Measurements from ENCODE around the gene CD81.
A peak's percentile ranks its signal among the peaks of the same experiment; 100 is the strongest.

The CD81 gene

DNA sequence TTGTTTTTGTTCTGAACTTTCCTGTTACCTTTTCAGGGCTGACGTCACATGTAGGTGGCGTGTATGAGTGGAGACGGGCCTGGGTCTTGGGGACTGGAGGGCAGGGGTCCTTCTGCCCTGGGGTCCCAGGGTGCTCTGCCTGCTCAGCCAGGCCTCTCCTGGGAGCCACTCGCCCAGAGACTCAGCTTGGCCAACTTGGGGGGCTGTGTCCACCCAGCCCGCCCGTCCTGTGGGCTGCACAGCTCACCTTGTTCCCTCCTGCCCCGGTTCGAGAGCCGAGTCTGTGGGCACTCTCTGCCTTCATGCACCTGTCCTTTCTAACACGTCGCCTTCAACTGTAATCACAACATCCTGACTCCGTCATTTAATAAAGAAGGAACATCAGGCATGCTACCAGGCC lies 19.9 kb downstream of the CD81 start:
- H3K4me3 ChIP-seq (ENCODE audit: low read length): no peak overlapping the region
- TF ChIP-seq, protein P1, sequence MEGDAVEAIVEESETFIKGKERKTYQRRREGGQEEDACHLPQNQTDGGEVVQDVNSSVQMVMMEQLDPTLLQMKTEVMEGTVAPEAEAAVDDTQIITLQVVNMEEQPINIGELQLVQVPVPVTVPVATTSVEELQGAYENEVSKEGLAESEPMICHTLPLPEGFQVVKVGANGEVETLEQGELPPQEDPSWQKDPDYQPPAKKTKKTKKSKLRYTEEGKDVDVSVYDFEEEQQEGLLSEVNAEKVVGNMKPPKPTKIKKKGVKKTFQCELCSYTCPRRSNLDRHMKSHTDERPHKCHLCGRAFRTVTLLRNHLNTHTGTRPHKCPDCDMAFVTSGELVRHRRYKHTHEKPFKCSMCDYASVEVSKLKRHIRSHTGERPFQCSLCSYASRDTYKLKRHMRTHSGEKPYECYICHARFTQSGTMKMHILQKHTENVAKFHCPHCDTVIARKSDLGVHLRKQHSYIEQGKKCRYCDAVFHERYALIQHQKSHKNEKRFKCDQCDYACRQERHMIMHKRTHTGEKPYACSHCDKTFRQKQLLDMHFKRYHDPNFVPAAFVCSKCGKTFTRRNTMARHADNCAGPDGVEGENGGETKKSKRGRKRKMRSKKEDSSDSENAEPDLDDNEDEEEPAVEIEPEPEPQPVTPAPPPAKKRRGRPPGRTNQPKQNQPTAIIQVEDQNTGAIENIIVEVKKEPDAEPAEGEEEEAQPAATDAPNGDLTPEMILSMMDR (conservative IDR thresholded peaks at IDR 0.05; ENCODE audit: low read length): no peak
- DNase-seq (ENCODE audit: low read depth): no peak

DNA sequence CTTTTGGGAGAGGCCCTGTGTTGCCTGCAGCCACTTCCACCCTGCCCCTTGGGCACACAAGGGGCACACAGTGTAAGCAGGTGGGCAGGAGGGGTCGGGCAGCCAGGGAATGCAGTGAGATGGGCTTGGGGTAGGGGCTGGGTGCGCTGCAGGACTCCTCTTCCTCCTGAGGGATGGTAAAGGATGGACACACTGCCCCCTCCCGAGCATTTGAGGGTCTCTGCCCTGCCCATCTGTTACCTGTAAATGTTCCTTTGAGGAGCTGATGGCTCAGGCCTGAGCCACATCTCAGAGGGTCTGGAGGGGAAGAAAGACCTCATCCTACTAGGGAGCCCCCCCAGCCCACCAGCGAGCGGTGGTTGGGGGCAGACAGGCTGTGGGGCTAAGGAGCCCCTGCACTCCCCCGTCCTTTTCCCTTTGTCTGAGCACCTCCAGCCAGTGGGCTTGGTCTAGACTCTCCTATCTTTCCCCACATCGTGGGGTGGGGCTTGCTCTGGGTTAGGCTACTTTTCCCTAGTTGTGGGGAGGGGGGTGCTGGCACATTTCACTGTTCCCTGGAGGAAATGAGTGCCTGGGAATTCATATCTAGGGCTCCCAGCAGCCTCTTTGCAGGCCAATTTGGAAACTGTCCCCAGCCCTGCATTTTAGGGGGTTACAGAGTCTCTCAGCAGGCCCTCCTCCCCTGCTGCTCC lies 21.7 kb downstream of the CD81 start:
- peak overlapping the region; percentile 68; the same call in 1 of the 2 replicates for H3K4me3 ChIP-seq (ENCODE audit: low read length)
- TF ChIP-seq, protein P1 (conservative IDR thresholded peaks at IDR 0.05; ENCODE audit: low read length): no peak
- DNase-seq (ENCODE audit: low read depth): no peak

DNA sequence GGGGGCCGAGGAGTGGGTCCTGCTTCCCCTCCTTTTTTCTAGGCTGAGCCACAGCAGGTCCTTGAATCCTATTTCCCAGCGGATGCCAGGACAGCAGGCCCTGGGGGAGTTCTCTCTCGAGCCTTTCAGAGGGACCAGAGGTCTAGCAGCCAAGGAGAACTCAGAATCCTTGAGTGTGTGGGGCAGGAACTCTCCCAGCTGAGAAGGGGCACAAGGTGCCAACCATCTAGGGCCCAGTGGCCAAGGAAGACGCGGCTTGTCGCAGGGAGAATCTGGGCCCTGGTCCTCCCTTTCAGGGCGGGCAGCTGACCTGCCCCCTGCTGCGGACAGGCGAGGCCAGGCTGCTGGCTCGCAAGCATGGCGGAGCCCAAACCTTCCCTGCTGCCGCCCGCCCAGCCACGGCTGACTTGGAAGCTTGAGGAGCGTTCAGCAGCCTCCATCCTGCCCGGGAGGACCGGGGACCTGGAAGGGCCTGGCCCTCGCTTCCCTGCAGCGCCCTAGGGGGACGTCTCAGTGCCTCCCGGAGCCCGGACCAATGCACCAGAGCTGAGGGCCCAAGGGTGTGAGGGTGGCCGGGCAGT lies 22.5 kb downstream of the CD81 start:
- DNase-seq (ENCODE audit: low read depth): no peak
- TF ChIP-seq, protein P1 (conservative IDR thresholded peaks at IDR 0.05; ENCODE audit: low read length): no peak
- peak overlapping the region; percentile 68 for H3K4me3 ChIP-seq (ENCODE audit: low read length)

DNA sequence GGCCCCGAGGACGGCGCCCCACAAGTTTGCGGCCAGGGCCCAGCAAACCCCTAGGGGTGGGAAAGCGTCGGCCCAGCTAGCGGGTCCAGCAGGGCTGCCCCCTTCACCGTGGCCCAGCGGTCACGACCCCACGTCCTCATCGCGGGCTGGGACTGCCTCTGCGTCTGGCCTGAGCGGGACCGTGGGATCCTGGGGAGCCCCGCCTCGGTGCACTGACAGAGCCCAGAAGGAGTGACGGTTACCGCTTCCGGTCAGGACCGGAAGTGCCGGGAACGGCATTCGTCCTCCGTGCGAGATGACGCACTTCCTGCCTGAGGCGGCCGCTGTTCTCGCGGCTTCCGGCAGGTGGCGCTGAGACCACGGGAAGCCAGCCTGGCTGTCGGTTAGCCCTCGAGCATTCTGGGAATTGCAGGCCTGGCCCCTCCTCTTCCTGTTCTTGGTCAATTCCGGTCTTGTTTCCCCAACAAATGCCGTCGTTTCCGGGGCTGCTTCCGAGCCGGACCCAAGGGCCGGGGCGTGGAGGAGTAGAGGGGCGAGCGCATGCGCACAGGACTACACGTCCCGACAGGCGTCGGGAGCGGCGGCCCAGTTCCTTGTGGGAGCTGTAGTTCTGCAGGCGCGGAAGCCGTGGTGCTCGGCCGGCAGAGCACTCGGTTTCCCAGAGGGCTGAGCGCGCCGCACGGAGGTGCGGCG lies 23.1 kb downstream of the CD81 start, which contains the start of gene TSSC4:
TSS of gene TSSC4 (plus strand) at position 682 of the 693 bp plus-strand sequence. CDS start 1,884 bp downstream, outside the sequence.
- TF ChIP-seq, protein P1 (conservative IDR thresholded peaks at IDR 0.05; ENCODE audit: low read length): peak; percentile 88
- peak; percentile 100 for DNase-seq (ENCODE audit: low read depth)
- peak within 1 kb of the TSS; percentile 100 for H3K4me3 ChIP-seq (ENCODE audit: low read length)

DNA sequence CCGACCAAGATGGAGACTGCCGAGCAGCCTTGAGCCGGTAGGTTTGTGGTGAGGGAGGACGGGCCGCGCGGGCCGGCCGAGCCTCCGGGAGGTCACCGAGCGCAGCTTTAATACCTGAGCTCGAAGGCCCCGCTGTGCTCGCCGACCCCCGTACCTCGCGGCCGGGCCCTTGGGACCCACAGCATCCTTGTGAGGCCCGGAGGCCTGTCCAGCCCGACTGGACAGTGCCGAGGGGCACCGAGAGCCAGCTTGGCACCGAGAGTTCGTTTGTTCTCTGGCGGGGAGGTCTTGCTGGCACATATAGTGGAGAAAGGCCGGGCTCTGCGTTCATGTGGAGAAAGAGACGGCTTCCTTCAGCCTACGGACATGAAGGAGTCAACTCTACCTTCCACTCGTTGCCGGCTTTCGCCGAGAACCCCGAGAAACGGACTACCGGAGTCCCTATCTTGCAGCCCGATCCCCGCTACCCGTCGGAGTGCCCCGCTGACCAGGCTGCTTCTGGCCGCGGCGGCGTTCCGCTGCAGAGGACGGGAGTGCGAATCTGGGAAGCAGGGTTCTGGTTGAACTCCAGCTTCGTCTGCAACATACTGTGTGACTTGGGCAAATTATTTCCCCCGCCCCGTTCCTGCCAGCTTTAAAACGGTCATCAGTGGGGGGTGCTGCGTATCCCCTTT lies 23.8 kb downstream of the CD81 start:
- TF ChIP-seq, protein P1 (conservative IDR thresholded peaks at IDR 0.05; ENCODE audit: low read length): no peak
- H3K4me3 ChIP-seq (ENCODE audit: low read length): peak overlapping the region; percentile 100
- no peak for DNase-seq (ENCODE audit: low read depth)

DNA sequence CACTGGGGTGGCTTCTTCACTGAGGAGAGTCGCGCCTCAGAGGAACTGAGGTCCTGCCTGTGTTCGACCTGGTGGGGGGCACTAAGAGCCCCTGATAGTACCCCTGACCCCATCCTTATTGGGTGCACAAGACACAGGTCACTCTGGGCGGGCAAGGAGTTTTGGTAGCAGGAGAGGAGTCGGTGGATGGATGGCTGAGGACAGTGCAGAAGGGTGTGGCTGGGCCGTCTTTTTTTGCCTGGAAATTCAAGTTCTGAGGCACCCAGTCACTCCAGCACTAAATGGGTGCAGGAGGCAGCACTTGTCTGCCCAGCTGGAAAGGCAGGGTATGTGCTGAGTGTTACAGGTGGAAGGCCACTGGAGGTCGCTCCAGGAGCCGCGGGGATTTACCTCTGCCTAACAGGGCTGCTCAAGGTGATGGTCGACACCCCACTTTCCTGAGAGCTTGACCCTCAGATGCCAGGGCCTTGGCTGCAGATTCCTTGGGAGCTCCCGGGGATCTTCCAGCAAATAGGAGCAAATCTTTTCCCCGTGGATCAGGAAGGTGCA lies 24.4 kb downstream of the CD81 start:
- peak overlapping the region; percentile 100 for H3K4me3 ChIP-seq (ENCODE audit: low read length)
- TF ChIP-seq, protein P1 (conservative IDR thresholded peaks at IDR 0.05; ENCODE audit: low read length): no peak
- DNase-seq (ENCODE audit: low read depth): no peak
